ENCODE measurements around the gene TMEM213. TPM values are rescaled to one million over a fixed set of nuclear protein-coding genes. Genes with fewer than 3 reads are reported as not detected.

The TMEM213 gene
- total and polyA plus RNA-seq, 2 donors (not counting 1 experiment from before 2014, with no cell fraction given): not detected

GRCh38 chr7:138853448-138853847, 55.7 kb downstream of the TMEM213 start:
- no peak overlapping the region for H3K9ac ChIP-seq (ENCODE audit: insufficient read depth, low read length)
- H2AFZ ChIP-seq (ENCODE audit: low read length): no peak overlapping the region
- no peaks in the 10 kb centered on the region for H3K27me3 ChIP-seq (ENCODE audit: control insufficient read depth, insufficient read depth, low read length)
- H3K79me2 ChIP-seq (ENCODE audit: control insufficient read depth, insufficient read depth, low read length): no peaks in the 10 kb centered on the region
- no peaks in the 10 kb centered on the region for H3K9me3 ChIP-seq (ENCODE audit: control insufficient read depth, insufficient read depth, low read depth, low read length)
- no peak overlapping the region for H3K4me2 ChIP-seq (ENCODE audit: extremely low read depth, insufficient read depth, low read length)
- H3K36me3 ChIP-seq (ENCODE audit: control insufficient read depth, insufficient read depth, low read length): no peaks in the 10 kb centered on the region
- TF ChIP-seq EZH2 (IDR thresholded peaks at IDR 0.05; ENCODE audit: low read length, missing control alignments): no peak
- no peak for TF ChIP-seq CTCF (conservative IDR thresholded peaks at IDR 0.05 in 1 of 2, IDR thresholded peaks at IDR 0.05 in 1 of 2; ENCODE audit: low read depth in 1 of 2, low read length in 2 of 2)
- H4K20me1 ChIP-seq (ENCODE audit: control insufficient read depth, extremely low read depth, insufficient read depth, low read length): no peaks in the 10 kb centered on the region
- no peaks in the 10 kb centered on the region for H3K4me1 ChIP-seq (ENCODE audit: control insufficient read depth, extremely low read depth, insufficient read depth, low read length)
- H3K4me3 ChIP-seq (replicated peaks in 1 of 4; ENCODE audit: control extremely low read depth in 1 of 4, insufficient read depth in 1 of 4, low read depth in 3 of 4, low read length in 4 of 4): no peak overlapping the region
- no peak for DNase-seq (ENCODE audit: low read depth in 2 of 2)
- no peak overlapping the region for H3K27ac ChIP-seq (ENCODE audit: insufficient read depth, low read length)

- no peaks in the 10 kb centered on the region for H3K9me3 ChIP-seq (ENCODE audit: control insufficient read depth, insufficient read depth, low read depth, low read length)
- no peaks in the 10 kb centered on the region for H3K36me3 ChIP-seq (ENCODE audit: control insufficient read depth, insufficient read depth, low read length)
- TF ChIP-seq CTCF (conservative IDR thresholded peaks at IDR 0.05 in 1 of 2, IDR thresholded peaks at IDR 0.05 in 1 of 2; ENCODE audit: low read depth in 1 of 2, low read length in 2 of 2) (no peak), EZH2 (IDR thresholded peaks at IDR 0.05; ENCODE audit: low read length, missing control alignments) (no peak)
- DNase-seq (ENCODE audit: low read depth in 2 of 2): peak in 1 of 2 donors; percentile 50
- H3K27ac ChIP-seq (ENCODE audit: insufficient read depth, low read length): no peak overlapping the region
- H3K79me2 ChIP-seq (ENCODE audit: control insufficient read depth, insufficient read depth, low read length): no peaks in the 10 kb centered on the region
- no peak overlapping the region for H2AFZ ChIP-seq (ENCODE audit: low read length)
- H3K9ac ChIP-seq (ENCODE audit: insufficient read depth, low read length): no peak overlapping the region
- no peaks in the 10 kb centered on the region for H3K4me1 ChIP-seq (ENCODE audit: control insufficient read depth, extremely low read depth, insufficient read depth, low read length)
- no peak overlapping the region for H3K4me3 ChIP-seq (replicated peaks in 1 of 4; ENCODE audit: control extremely low read depth in 1 of 4, insufficient read depth in 1 of 4, low read depth in 3 of 4, low read length in 4 of 4)
- no peak overlapping the region for H3K4me2 ChIP-seq (ENCODE audit: extremely low read depth, insufficient read depth, low read length)
- H3K27me3 ChIP-seq (ENCODE audit: control insufficient read depth, insufficient read depth, low read length): no peaks in the 10 kb centered on the region
- no peaks in the 10 kb centered on the region for H4K20me1 ChIP-seq (ENCODE audit: control insufficient read depth, extremely low read depth, insufficient read depth, low read length)
These were observed 56.4 kb downstream of the TMEM213 start for GRCh38 chr7:138854115-138854645.

GRCh38 chr7:138857728-138858127, 59.9 kb downstream of the TMEM213 start:
- no peak for DNase-seq (ENCODE audit: low read depth in 2 of 2)
- no peaks in the 10 kb centered on the region for H3K9me3 ChIP-seq (ENCODE audit: control insufficient read depth, insufficient read depth, low read depth, low read length)
- no peak overlapping the region for H2AFZ ChIP-seq (ENCODE audit: low read length)
- no peak overlapping the region for H3K4me3 ChIP-seq (replicated peaks in 1 of 4; ENCODE audit: control extremely low read depth in 1 of 4, insufficient read depth in 1 of 4, low read depth in 3 of 4, low read length in 4 of 4)
- no peak overlapping the region for H3K27ac ChIP-seq (ENCODE audit: insufficient read depth, low read length)
- H3K79me2 ChIP-seq (ENCODE audit: control insufficient read depth, insufficient read depth, low read length): no peaks in the 10 kb centered on the region
- H3K36me3 ChIP-seq (ENCODE audit: control insufficient read depth, insufficient read depth, low read length): no peaks in the 10 kb centered on the region
- no peak overlapping the region for H3K9ac ChIP-seq (ENCODE audit: insufficient read depth, low read length)
- no peak overlapping the region for H3K4me2 ChIP-seq (ENCODE audit: extremely low read depth, insufficient read depth, low read length)
- H3K4me1 ChIP-seq (ENCODE audit: control insufficient read depth, extremely low read depth, insufficient read depth, low read length): no peaks in the 10 kb centered on the region
- no peaks in the 10 kb centered on the region for H3K27me3 ChIP-seq (ENCODE audit: control insufficient read depth, insufficient read depth, low read length)
- H4K20me1 ChIP-seq (ENCODE audit: control insufficient read depth, extremely low read depth, insufficient read depth, low read length): no peaks in the 10 kb centered on the region
- TF ChIP-seq EZH2 (IDR thresholded peaks at IDR 0.05; ENCODE audit: low read length, missing control alignments) (no peak), CTCF (conservative IDR thresholded peaks at IDR 0.05 in 1 of 2, IDR thresholded peaks at IDR 0.05 in 1 of 2; ENCODE audit: low read depth in 1 of 2, low read length in 2 of 2) (no peak)
